Heart right ventricle (tissue), 16 donors: ENCODE measurements around the gene SH3BP4. TPM values are rescaled to one million over a fixed set of nuclear protein-coding genes. Genes with fewer than 3 reads are reported as not detected.

Experiments used
- ATAC-seq, 8 donors: fragments of 200-7000 bp; cut with Tn5 transposase; one replicate each; pipeline ENCODE4 v1.9.1; 2020; ENCODE audit warnings: mild to moderate bottlenecking in 8 of 8, moderate library complexity in 8 of 8, moderate number of reproducible peaks in 1 of 8
- DNase-seq, 2 donors: peaks; one replicate each; pipeline ENCODE4 v3.0.0-alpha.2; 2020
- H3K27ac ChIP-seq, 10 donors: fragments of 200-600 bp; sonication (generic) in 2 of 10; one replicate each; pipeline versions ENCODE4 v1.5.0 to v1.8.0; 2020 to 2022; ENCODE audit warnings: mild to moderate bottlenecking in 3 of 10
- H3K27me3 ChIP-seq, 7 donors: fragments of 200-600 bp; one replicate each; pipeline ENCODE4 v1.8.0; 2021 to 2022; ENCODE audit warnings: mild to moderate bottlenecking in 2 of 7
- H3K36me3 ChIP-seq, 9 donors: fragments of 200-600 bp; sonication (generic) in 1 of 9; one replicate each; pipeline versions ENCODE4 v1.5.0 to v1.8.0; 2020 to 2022; ENCODE audit warnings: mild to moderate bottlenecking in 2 of 9
- H3K4me1 ChIP-seq, 9 donors: fragments of 200-600 bp; sonication (generic) in 1 of 9; one replicate each; pipeline versions ENCODE4 v1.5.0 to v1.8.0; 2020 to 2022; ENCODE audit warnings: mild to moderate bottlenecking in 4 of 9
- H3K4me3 ChIP-seq, 10 donors: fragments of 200-600 bp; sonication (generic) in 2 of 10; one replicate each; pipeline versions ENCODE4 v1.5.0 to v1.8.0; 2020 to 2022; ENCODE audit warnings: mild to moderate bottlenecking in 7 of 10, moderate library complexity in 2 of 10
- H3K9me3 ChIP-seq, 11 donors: fragments of 200-600 bp in 10 of 11; sonication (generic) in 2 of 11; one replicate each; pipeline versions ENCODE4 v1.5.0 to v1.8.0; 2013 to 2022; ENCODE audit warnings: mild to moderate bottlenecking in 2 of 11, control low read depth in 1 of 11, moderate library complexity in 1 of 11
- WGBS, 2 donors: extraction: QIAGEN DNeasy Blood & Tissue Kit; methylation state at CpG; one replicate each; pipeline ENCODE4 v1.1.7; 2013; ENCODE audit warnings: inconsistent platforms in 1 of 2; 5-methylcytosine and 5-hydroxymethylcytosine counted together
- intact Hi-C, 10 donors: fragments of 100-400 bp; cut with DNase I; formaldehyde crosslinking; loops; one replicate each; pipeline versions ENCODE4 v1.11.1 to v1.14.2; 2022
- polyA plus RNA-seq, 2 donors: library from polyadenylated mRNA; stranded (reverse); fragments of 200-250 nt; gene quantifications; one replicate each; pipeline ENCODE4 v1.2.3, GENCODE V29; 2013
- total RNA-seq, 10 donors: library from RNA; stranded (reverse); fragmentation: NEBNext Ultra II Directional in 3 of 10; extraction: Animal tissue kit (Norgen Biotek cat#: 25700) in 3 of 10; gene quantifications; one replicate each; pipeline versions ENCODE4 v1.2.1 to v1.2.4, GENCODE V29; 2021 to 2023
- TF ChIP-seq, protein P1 (sequence below), 9 donors: fragments of 200-600 bp; sonication (generic) in 2 of 9; IDR thresholded peaks; one replicate each; pipeline versions ENCODE4 v1.5.0 to v1.8.0; 2021 to 2022; ENCODE audit warnings: antibody characterized with exemption in 9 of 9, mild to moderate bottlenecking in 5 of 9, moderate library complexity in 1 of 9
- donor health status: Arrhythmogenic right ventricular cardiomyopathy.
- donor health status: ischemic (EF 13 %, LVEDD 7.1; RV severe dilation, severe dysfunction).
- donor health status: healthy with polysubstance abuse.
- donor health status: DM: no; HTN: yes; CAD: no.
- donor health status: DM: no; HTN: no; CAD: no.
- donor health status: ischemic (EF 25% LVEDD 6.9; RV normal size, moderate dysfunction).
- donor health status: ischemic (EF 25% LVEDD 5.7; RV mildly dilated, moderate dysfunction).
- donor health status: healthy.
- donor health status: DM: yes; HTN: yes; CAD: no.
- donor health status: Ischemic cardiomyopathy.
- donor health status: ischemic (EF 35%, LVEDD 5.7; RV mildly dilated, moderate dysfunction).
- donor health status: nonischemic (EF 11% LVEDD 7.7; RV severe dilation, severe dysfunction).
- donor health status: DM: yes; HTN: yes; CAD: no.
- donor health status: PGD.
- donor health status: ischemic (EF 29% LVEDD 5.4; RV normal size, mild dysfunction).
- donor health status: nonischemic (EF 23%, LVEDD 6.1; RV moderate dilation, normal function).

Gene SH3BP4
- total and polyA plus RNA-seq, 12 donors: 6.3 to 15.3 (median 10.8) TPM

DNA sequence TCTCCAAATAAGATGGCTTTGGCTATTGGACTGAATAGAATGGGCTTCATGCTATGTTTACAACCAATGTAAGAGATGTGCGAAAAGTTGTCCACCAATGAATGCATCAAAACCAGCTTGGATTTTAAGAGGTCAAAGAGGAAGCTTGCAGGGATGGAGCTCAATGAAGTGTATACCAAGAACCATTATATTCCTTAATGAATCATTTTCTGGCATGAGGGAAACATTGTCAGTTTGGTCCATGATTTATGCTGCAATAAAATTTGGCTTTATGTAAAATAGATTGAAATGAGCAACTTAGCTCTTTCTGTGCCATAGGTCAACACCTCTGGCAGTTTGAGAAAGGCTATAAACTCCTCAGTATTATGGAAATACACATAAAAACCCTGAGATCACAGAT lies 107.3 kb downstream of the SH3BP4 start:
- 98 to 100% methylated on average over 1 of the region's 1 CpG for WGBS, 2 donors

DNA sequence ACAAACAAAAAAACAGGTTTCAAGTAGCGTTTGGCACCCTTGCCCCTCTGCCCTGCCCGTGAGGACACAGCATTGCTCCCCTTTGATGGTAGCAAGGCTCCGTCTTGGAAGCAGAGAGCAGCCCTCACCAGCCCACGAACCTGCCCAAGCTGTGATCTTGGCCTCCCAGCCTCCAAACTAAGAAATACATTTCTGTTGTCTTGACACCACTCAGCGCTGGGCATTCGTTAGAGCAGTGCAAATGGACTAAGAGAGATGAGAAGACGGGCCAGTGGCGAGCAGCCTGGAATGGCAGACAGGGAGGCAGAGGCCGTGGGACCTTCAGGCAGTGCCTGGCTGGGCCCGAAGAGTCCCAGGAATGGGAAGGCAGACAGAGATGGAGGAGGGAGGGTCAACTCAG lies 109.8 kb downstream of the SH3BP4 start:
- Histone ChIP-seq H3K27ac (no peak overlapping the region), H3K4me3 (no peak overlapping the region), H3K4me1 (peaks cover 0 to 27% (median 0%) of the 10 kb centered on the region in 9 donors), H3K27me3 (no peaks in the 10 kb centered on the region), H3K36me3 (no peaks in the 10 kb centered on the region), H3K9me3 (no peaks in the 10 kb centered on the region)
- DNase-seq: no peak
- intact Hi-C loops: no loop called here
- 91 to 97% methylated on average over 10 of the region's 10 CpGs for WGBS, 2 donors
- ATAC-seq: no peak
- TF ChIP-seq, protein P1, sequence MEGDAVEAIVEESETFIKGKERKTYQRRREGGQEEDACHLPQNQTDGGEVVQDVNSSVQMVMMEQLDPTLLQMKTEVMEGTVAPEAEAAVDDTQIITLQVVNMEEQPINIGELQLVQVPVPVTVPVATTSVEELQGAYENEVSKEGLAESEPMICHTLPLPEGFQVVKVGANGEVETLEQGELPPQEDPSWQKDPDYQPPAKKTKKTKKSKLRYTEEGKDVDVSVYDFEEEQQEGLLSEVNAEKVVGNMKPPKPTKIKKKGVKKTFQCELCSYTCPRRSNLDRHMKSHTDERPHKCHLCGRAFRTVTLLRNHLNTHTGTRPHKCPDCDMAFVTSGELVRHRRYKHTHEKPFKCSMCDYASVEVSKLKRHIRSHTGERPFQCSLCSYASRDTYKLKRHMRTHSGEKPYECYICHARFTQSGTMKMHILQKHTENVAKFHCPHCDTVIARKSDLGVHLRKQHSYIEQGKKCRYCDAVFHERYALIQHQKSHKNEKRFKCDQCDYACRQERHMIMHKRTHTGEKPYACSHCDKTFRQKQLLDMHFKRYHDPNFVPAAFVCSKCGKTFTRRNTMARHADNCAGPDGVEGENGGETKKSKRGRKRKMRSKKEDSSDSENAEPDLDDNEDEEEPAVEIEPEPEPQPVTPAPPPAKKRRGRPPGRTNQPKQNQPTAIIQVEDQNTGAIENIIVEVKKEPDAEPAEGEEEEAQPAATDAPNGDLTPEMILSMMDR (IDR thresholded peaks at IDR 0.05): no peak

More for the DNA sequence above, 107.3 kb downstream of the SH3BP4 start:
- no peaks in the 10 kb centered on the region for H3K9me3 ChIP-seq
- no peak overlapping the region for H3K27ac ChIP-seq
- ATAC-seq (no peak), DNase-seq (no peak)
- peaks cover 0 to 27% (median 7%) of the 10 kb centered on the region in 9 donors for H3K4me1 ChIP-seq
- H3K36me3 ChIP-seq: peaks cover 0 to 21% (median 6%) of the 10 kb centered on the region in 9 donors
- intact Hi-C loops: loop anchor here in 2 of 10 donors (10.0 kb wide), 2 partner anchors 74 to 104 kb away; partner anchors contain the start of gene SH3BP4 (in 1 of the 2)
- H3K27me3 ChIP-seq: no peaks in the 10 kb centered on the region
- TF ChIP-seq, protein P1 (IDR thresholded peaks at IDR 0.05): no peak
- no peak overlapping the region for H3K4me3 ChIP-seq

DNA sequence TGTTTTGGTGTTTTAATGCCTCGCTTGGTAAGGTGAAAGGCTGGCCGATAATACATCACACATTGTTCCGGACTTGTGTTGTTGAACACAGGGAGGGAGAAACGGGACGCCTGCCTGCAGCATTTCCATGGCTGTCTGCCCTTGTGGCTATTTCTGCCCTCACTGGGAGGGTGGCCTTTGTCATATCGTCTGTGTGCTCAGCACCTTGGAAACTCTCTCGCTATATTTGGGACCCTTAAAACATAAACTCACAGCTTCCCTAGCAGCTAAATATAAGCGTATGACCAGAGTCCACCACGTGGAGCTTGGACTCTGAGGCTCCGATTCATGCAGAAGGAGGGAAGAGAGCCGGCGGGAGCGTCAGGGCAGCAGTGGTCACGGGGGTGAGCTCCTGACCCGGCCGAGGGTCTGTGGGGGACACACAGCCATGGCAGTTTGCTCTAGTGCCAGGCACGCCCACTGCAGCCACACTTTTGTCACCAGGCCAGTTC lies 111.7 kb downstream of the SH3BP4 start:
- WGBS, 2 donors: 35 to 41% methylated on average over 17 of the region's 17 CpGs
- ATAC-seq: peak; percentile 90 to 98 (median 96)
- TF ChIP-seq, protein P1 (IDR thresholded peaks at IDR 0.05): no peak
- H3K27me3 ChIP-seq: no peaks in the 10 kb centered on the region
- H3K9me3 ChIP-seq: no peaks in the 10 kb centered on the region
- no peaks in the 10 kb centered on the region for H3K36me3 ChIP-seq
- intact Hi-C loops: no loop called here
- peak overlapping the region in 1 of 10 donors; percentile 8 for H3K4me3 ChIP-seq
- peaks cover 0 to 30% (median 0%) of the 10 kb centered on the region in 9 donors for H3K4me1 ChIP-seq
- DNase-seq: peak; percentile 51 to 69
- H3K27ac ChIP-seq: peak overlapping the region; percentile 59 to 92 (median 80)

DNA sequence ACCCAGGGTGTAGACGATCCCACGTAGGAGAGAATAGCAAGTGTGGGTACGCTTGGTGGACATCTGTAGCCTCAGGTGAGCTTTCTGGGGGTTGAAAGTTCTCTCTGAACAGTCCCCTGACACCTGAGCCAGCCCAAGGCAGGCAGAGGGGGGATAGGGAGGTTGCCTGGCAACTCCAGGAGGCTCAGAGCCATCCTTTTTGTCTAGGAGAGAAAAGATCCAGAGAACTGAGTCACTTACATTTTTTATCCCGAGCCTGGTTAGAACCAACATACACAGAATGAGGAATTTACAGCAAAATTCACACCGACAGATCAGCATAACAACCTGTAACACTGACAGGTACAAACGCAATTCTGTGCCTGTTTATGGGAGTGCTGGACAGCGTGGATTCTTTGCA lies 113.2 kb downstream of the SH3BP4 start:
- TF ChIP-seq, protein P1 (IDR thresholded peaks at IDR 0.05): no peak
- H3K27me3 ChIP-seq: no peaks in the 10 kb centered on the region
- H3K9me3 ChIP-seq: no peaks in the 10 kb centered on the region
- intact Hi-C loops: no loop called here
- no peak overlapping the region for H3K27ac ChIP-seq
- no peak for DNase-seq
- H3K4me1 ChIP-seq: peaks cover 0 to 30% (median 0%) of the 10 kb centered on the region in 9 donors
- H3K36me3 ChIP-seq: no peaks in the 10 kb centered on the region
- no peak overlapping the region for H3K4me3 ChIP-seq
- ATAC-seq: no peak
- WGBS, 2 donors: 85 to 88% methylated on average over 7 of the region's 7 CpGs
